OCI-LY7 (cell line): Measurements from ENCODE around the gene CYTH3. TPM values are rescaled to one million over a fixed set of nuclear protein-coding genes. Genes with fewer than 3 reads are reported as not detected.

Source experiments
- BruUV-seq: library from RNA; stranded (reverse); fragments of 400-500 nt; replicated peaks from 2 replicates; lab custom pipeline; 2021; lab: Mats Ljungman, UMichigan
- CTCF ChIA-PET: fragments of 300-600 bp; sonication (Branson Sonifier 250); formaldehyde crosslinking; loops from one replicate; lab custom pipeline; 2022; ENCODE audit warnings: antibody characterized with exemption; ENCODE audit not compliant: unreplicated experiment; lab: Charles Lee
- POLR2A ChIA-PET: fragments of 300-600 bp; sonication (Branson Sonifier 250); formaldehyde crosslinking; loops from one replicate; lab custom pipeline; 2022; ENCODE audit warnings: antibody characterized with exemption; lab: Charles Lee
- DNase-seq: peaks from one replicate; pipeline ENCODE4 v3.0.0-alpha.2; 2015; ENCODE audit warnings: low spot score
- H2AFZ ChIP-seq: fragments of 200-600 bp; sonication (generic), shearing (Covaris generic); 2 replicates; pipeline ENCODE4 v1.6.1; 2014; ENCODE audit warnings: mild to moderate bottlenecking, antibody characterized with exemption, low read length, moderate library complexity
- H3K27ac ChIP-seq: fragments of 200-600 bp; sonication (generic); 2 replicates; pipeline ENCODE4 v1.5.1; 2014; ENCODE audit warnings: mixed run types, low read depth, mild to moderate bottlenecking, moderate library complexity, low read length, inconsistent platforms; ENCODE audit not compliant: poor library complexity, severe bottlenecking
- H3K36me3 ChIP-seq: fragments of 200-600 bp; sonication (generic); 2 replicates; pipeline ENCODE4 v1.6.1; 2014; ENCODE audit warnings: mild to moderate bottlenecking, antibody characterized with exemption, low read length, moderate library complexity, mixed read lengths; ENCODE audit not compliant: insufficient read depth
- H3K4me1 ChIP-seq: fragments of 200-600 bp; sonication (generic); 2 replicates; pipeline ENCODE4 v1.5.1; 2014; ENCODE audit warnings: mild to moderate bottlenecking, low read length; ENCODE audit not compliant: insufficient read depth, poor library complexity, severe bottlenecking
- H3K4me2 ChIP-seq: fragments of 200-600 bp; sonication (generic); 2 replicates; pipeline ENCODE4 v1.6.1; 2014; ENCODE audit warnings: mild to moderate bottlenecking, low read length
- H3K4me3 ChIP-seq: fragments of 200-600 bp; sonication (generic); 2 replicates; pipeline ENCODE4 v1.5.1; 2014; ENCODE audit warnings: mild to moderate bottlenecking, low read depth, low read length; ENCODE audit not compliant: poor library complexity, severe bottlenecking
- H3K79me2 ChIP-seq: fragments of 200-600 bp; sonication (generic); 2 replicates; pipeline ENCODE4 v1.6.1; 2016; ENCODE audit warnings: low read depth, mild to moderate bottlenecking, low read length, moderate library complexity, mixed read lengths; ENCODE audit not compliant: insufficient read depth
- H3K9me2 ChIP-seq: fragments of 200-600 bp; sonication (generic); 2 replicates; pipeline ENCODE4 v1.6.1; 2016; ENCODE audit warnings: mild to moderate bottlenecking, low read length, mixed read lengths; ENCODE audit not compliant: insufficient read depth
- H3K9me3 ChIP-seq: fragments of 200-600 bp; sonication (generic); 2 replicates; pipeline ENCODE4 v1.6.1; 2014; ENCODE audit warnings: mild to moderate bottlenecking, mixed run types, low read length, mixed read lengths
- H4K20me1 ChIP-seq: fragments of 200-600 bp; sonication (generic); 2 replicates; pipeline ENCODE4 v1.6.1; 2014; ENCODE audit warnings: mild to moderate bottlenecking, antibody characterized with exemption, low read length, moderate library complexity, mixed read lengths; ENCODE audit not compliant: insufficient read depth
- CTCF ChIP-seq: fragments of 200-600 bp; sonication (generic); conservative IDR thresholded peaks from 2 replicates; pipeline ENCODE4 v1.5.1; 2014; ENCODE audit warnings: mild to moderate bottlenecking, antibody characterized with exemption, low read length, moderate library complexity, mixed read lengths
- EZH2phosphoT487 ChIP-seq: fragments of 200-600 bp; sonication (generic); IDR thresholded peaks from 2 replicates; pipeline ENCODE4 v1.6.1; 2018; ENCODE audit warnings: low read depth, borderline replicate concordance, mild to moderate bottlenecking, mixed run types, antibody characterized with exemption, low read length, moderate library complexity, mixed read lengths
- intact Hi-C: fragments of 100-400 bp; cut with micrococcal nuclease; formaldehyde crosslinking; loops from one replicate; pipeline ENCODE4 v1.10.0; 2022; ENCODE audit not compliant: unreplicated experiment
- total RNA-seq, 2 experiments: library from RNA; depleted of rRNA in 1 of 2; stranded (reverse); fragments of >200 nt in 1 of 2; shearing (Covaris generic) in 1 of 2; gene quantifications; 2 replicates each; pipeline ENCODE4 v1.2.3, GENCODE V29; 2014 to 2022

Gene CYTH3
- total RNA-seq, 2 experiments from 2014 or later = 3.7 to 4.7 TPM

- H3K4me2 ChIP-seq = no peak overlapping the region
- TF ChIP-seq EZH2phosphoT487 = no peak
- no peak for TF ChIP-seq CTCF
- no peak overlapping the region for H3K4me3 ChIP-seq
- H3K36me3 ChIP-seq = no peaks in the 10 kb centered on the region
- no TSS peak for BruUV-seq
- DNase-seq = no peak
- no peak overlapping the region for H3K27ac ChIP-seq
- ChIA-PET CTCF (interaction anchor here (0.6 kb wide), 1 partner anchor 214 kb away, joined by 3 read pairs; no protein-coding TSS in a partner anchor), POLR2A (interaction anchor here (1.5 kb wide), 1 partner anchor 17 kb away, joined by 5 read pairs; no protein-coding TSS in a partner anchor)
- H3K4me1 ChIP-seq = peaks cover 15% of the 10 kb centered on the region
- H4K20me1 ChIP-seq = no peaks in the 10 kb centered on the region
- no peak overlapping the region for H2AFZ ChIP-seq
- H3K9me2 ChIP-seq = no peaks in the 10 kb centered on the region
- no peaks in the 10 kb centered on the region for H3K9me3 ChIP-seq
- intact Hi-C loops = no loop called here
- no peaks in the 10 kb centered on the region for H3K79me2 ChIP-seq
Measured at GRCh38 chr7:6237730-6238129, 34.7 kb downstream of the CYTH3 start.

- Histone ChIP-seq H2AFZ (no peak overlapping the region), H3K79me2 (no peaks in the 10 kb centered on the region), H3K4me1 (peaks cover 21% of the 10 kb centered on the region), H4K20me1 (no peaks in the 10 kb centered on the region), H3K4me2 (no peak overlapping the region), H3K36me3 (no peaks in the 10 kb centered on the region), H3K27ac (no peak overlapping the region), H3K4me3 (no peak overlapping the region), H3K9me3 (no peaks in the 10 kb centered on the region), H3K9me2 (no peaks in the 10 kb centered on the region)
- no peak for DNase-seq
- intact Hi-C loops = no loop called here
- TF ChIP-seq EZH2phosphoT487 = no peak
- TF ChIP-seq CTCF = no peak
- ChIA-PET CTCF (interaction anchor here (0.6 kb wide), 1 partner anchor 214 kb away, joined by 3 read pairs; no protein-coding TSS in a partner anchor), POLR2A (interaction anchor here (0.8 kb wide), 1 partner anchor 10 kb away, joined by 3 read pairs; no protein-coding TSS in a partner anchor)
- BruUV-seq = no TSS peak
Measured at GRCh38 chr7:6237011-6237410, 35.4 kb downstream of the CYTH3 start.

- H2AFZ ChIP-seq = no peak overlapping the region
- no peaks in the 10 kb centered on the region for H3K9me3 ChIP-seq
- H3K79me2 ChIP-seq = no peaks in the 10 kb centered on the region
- ChIA-PET CTCF (no interaction called here), POLR2A (interaction anchor here (0.5 to 0.6 kb wide), 3 partner anchors 79 to 510 kb away, joined by 3 to 4 read pairs (median 3); no protein-coding TSS in a partner anchor)
- no peak overlapping the region for H3K4me3 ChIP-seq
- H3K27ac ChIP-seq = no peak overlapping the region
- DNase-seq = no peak
- H3K9me2 ChIP-seq = no peaks in the 10 kb centered on the region
- intact Hi-C loops = no loop called here
- TF ChIP-seq CTCF (no peak), EZH2phosphoT487 (no peak)
- no peaks in the 10 kb centered on the region for H3K36me3 ChIP-seq
- no peak overlapping the region for H3K4me2 ChIP-seq
- BruUV-seq = no TSS peak
- H4K20me1 ChIP-seq = no peaks in the 10 kb centered on the region
- H3K4me1 ChIP-seq = peaks cover 21% of the 10 kb centered on the region
Measured at GRCh38 chr7:6235029-6235871, 37.2 kb downstream of the CYTH3 start.
